ENCODE measurements around the gene CHCHD10.

CHCHD10 gene

DNA sequence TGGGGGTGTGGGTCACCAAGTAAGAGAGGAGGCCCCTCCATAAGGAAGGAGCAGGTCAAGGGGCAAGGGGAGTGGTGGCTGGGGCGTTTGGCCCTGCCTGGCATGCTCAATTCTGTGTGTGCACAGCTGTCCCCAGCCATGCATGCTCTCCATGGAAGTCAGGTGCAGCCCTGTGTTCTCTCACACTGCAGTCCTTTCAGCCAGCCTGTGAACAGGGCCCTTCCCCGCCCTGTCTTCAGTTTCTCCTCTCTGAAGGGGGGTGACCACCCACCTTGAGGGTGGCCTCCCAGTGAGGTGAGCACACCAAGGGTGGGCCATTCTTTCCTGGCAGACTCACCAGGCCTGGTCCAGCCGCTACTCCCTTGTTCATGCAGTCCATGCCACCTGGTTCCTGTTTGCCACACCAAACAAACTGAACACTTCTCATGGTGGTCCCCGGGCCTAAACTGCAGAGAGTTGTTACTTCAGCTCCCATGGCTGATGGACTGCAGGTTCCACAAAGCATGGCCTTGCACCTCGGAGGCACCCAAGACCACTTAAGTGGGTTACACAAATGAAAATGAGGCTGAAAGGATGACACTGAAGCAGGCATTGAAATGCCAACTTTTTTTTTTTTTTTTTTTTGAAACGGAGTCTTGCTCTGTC is 1.7 kb upstream of the CHCHD10 start:
- no peak for DNase-seq

DNA sequence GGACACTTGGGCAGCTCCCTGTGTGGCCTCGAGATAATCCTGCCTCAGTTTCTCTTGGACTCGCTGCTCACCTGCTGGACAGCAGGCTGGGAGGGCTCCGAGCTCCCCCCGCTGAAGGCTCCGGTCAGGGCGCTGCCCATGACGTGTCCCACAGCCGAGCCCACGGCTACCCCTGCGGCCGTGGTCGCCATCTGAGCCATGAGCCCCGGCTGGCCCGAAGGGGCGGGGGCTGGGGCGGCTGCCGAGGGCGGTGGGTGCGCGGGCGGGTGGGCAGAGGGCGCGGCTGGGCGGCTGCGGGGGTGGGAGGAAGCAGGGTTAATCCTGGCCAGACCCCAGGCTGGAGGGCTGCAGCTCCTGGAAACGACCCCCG is 484 bp downstream of the CHCHD10 start:
- DNase-seq = no peak

DNA sequence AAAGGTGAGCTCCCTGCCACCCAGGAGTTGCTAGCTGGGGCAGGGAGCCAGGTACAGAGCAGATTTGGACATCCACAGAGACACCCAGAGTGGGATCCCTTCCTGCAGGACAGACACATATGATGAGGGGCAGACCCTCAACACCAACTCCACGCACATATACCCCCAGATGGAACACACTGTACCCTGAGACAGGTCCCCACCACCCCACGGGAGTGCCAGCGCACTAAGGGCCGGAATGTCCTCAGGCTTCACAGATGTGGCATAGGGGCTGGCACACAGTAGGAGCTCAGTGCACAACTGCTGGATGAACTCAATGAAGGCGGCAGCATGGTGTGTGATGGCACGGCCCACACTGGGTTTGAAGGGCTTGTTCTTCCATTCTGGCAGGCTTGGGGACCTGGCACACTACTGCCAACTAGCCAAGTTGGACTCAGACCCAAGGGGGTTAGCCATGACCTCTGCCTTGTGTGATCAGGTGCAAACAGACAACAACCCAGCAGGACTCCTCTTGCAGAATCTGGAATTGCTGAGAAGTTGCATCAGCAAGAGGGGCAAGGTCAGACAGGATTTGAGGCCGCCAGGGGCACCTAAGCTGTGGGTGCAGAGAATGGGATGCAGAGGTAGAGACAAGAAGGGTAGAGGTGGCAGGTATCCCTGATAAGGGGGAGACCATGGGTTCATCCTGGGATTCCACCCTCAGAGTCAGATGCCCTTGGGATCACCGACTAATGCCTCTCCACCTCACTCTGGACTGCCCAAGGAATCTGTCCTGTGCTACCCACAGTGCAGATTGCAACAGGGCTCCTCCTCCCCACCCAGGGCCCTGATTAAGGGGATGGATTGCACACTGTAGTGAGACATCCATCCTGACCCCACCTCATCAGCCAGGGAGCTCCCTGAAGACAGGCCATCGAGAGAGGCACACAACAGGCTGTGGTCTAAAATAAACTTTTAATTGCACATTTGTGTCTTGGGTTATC is 2.6 kb downstream of the CHCHD10 start:
- no peak for DNase-seq

GRCh38 chr22:23763954-23764353 is 3.8 kb downstream of the CHCHD10 start:
- no peak for DNase-seq

DNA sequence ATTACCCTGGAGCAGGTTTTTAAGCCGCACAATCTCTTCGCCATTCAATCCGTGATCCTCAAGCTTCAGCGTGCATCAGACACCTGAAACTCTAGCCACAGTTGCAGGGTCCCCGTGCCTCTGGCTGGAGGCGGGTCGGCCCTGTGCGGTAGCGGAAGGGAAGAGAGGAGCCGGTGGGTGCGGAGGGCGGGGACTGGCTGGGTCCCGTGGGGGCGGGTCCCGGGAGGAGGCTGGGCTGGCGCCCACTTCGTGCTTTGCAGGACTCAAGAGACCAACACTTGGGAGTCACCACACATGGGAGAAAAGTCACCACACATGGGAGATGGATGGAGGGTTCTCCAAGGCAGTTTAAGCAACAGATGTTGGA is 4.2 kb downstream of the CHCHD10 start:
- DNase-seq = peak; percentile 22

- DNase-seq = no peak
These were observed 4.8 kb downstream of the CHCHD10 start, which contains the start of gene C22orf15 for GRCh38 chr22:23762842-23763578. TSS of gene C22orf15 (plus strand) at chr22:23762990. CDS start at chr22:23763307, 317 bp downstream.

DNA sequence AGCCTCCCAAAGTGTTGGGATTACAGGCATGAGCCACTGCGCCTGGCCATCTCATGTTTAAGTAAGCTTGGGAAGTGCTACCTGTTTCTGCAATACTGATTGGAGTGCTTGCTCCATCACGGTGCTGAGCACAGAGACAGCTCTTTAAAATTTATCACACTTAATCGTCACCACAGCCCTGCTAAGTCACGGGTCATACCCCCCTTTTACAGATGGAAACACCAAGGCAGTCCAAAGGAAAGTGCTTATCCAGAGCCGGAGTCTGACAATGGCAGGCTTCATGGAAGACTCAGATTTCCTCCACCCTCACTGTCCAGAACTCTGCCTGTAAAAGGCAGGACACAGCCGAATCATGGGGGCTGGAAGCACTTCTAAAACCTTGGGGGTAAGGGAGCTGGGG is 7.7 kb downstream of the CHCHD10 start:
- DNase-seq = no peak

DNA sequence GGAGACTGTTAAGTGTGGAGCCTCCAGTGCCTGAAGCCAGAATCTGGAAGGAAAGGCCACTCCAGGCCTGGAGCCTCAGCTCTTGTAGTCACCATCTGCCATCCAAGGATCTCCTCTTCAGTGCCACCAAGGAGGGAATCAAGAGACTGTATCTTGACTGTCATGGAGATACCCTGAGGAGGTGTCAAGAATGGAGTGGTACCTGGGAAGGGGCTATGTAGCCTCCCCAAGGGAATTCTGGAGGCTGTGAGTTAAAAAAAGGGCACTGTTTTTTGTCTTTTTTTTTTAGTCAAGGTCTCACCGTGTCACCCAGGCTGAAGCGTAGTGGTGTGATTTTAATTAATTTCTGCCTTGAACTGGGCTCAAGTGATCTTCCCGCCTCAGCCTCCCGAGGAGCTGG is 8.2 kb downstream of the CHCHD10 start:
- DNase-seq = no peak

GRCh38 chr22:23756891-23757290 is 10.9 kb downstream of the CHCHD10 start:
- no peak for DNase-seq

DNA sequence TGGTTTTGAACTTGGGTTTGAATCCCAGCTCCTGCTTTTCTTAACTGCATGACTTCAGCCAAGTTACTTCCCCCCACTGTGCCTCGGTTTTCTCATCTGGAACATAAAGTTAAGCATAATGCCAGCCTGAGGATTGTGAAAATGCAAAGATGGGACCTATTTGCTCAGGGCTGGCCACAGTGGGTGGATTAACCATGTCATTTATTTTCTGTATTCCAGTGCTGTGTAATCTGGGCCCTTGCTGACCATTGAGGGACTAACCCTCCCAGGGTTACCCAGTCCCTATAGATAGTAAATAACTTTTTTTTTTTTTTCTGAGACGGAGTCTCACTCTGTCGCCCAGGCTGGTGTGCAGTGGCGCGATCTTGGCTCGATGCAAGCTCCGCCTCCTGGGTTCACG is 12.1 kb downstream of the CHCHD10 start:
- no peak for DNase-seq

DNA sequence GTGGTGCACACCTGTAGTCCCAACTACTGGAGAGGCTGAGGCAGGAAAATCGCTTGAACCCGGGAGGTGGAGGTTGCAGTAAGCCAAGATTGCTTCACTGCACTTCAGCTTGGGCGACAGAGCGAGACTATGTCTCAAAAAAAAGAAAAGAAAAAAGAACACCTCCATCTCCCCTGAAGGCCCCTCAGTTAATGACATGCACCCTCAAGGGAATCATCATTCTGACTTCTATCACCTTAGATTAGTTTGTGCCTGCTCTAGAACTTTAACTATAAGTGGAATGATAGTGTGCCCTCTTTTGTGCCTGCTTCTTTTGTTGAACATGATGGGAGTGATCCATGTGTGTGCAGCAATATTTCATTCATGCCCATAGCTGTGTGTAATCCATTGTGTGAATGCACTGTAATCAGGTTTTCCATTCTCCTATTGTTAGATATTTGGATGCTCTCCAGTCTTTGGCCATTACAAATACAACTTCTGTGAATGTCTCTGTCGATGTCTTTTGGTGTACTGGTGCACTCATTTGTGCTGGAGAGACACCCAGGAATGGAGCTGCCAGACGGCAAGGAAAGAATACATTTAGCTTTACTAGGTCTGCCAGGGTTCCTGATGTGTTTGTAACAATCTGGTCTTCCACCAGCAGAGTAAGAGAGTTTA is 12.7 kb downstream of the CHCHD10 start:
- no peak for DNase-seq

DNA sequence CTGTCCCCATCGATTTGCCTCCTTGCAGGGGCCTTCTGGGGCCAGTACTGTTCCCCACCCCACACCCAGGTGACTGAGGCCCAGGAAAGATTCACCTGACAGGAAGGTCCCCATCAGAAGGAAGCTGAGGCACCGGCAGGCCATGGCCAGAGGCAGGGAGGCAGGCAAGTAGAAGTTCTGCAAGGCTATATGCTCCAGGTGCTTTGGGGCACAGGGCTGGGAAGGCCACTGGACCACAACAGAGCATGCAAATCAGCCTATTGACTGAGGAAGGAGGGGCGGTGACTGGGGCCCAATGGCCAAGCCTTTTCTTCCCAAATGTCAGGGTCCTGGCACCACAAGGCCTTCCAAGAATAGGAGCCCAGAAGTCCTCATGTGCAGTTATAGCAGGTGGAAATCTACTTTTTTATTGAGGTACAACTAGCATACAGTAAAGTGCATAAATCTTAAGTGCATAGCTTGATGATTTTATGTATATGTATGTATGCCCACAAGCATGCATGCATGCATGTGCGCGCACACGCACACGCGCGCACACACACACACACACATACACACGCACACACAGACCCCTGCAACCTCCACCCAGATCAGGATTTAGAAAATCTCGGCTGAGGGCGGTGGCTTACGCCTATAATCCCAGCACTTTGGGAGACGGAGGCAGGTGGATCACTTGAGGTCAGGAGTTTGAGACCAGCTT is 13.4 kb downstream of the CHCHD10 start, which contains the start of gene VPREB3:
VPREB3 (minus strand) TSS at position 206 of the 700 bp plus-strand sequence; CDS start at position 144, 62 bp downstream.
- DNase-seq = no peak

DNA sequence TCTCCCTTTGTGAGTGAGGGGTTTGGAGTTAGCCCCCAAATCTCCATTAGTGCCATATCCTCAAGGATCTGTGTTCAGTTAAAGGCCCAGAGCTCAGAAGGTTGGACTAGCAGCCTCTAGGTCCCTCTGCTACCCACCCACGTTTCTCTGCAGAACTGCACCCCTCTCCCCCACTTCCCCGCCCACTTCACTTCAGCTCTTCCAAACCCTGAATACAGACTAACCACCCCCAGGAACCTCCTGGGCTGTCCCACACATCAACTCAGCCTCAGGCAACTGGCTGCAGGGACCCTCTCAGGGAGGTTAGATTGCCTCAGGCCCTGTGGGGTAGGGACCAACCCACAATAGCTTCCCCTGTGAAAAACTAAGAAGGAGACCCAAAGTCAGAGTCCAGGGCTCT is 14.4 kb downstream of the CHCHD10 start:
- no peak for DNase-seq

GRCh38 chr22:23752750-23753149 is 15.0 kb downstream of the CHCHD10 start:
- DNase-seq = no peak

GRCh38 chr22:23752090-23752691 is 15.6 kb downstream of the CHCHD10 start:
- no peak for DNase-seq

- no peak for DNase-seq
These were observed 16.3 kb downstream of the CHCHD10 start for GRCh38 chr22:23751441-23751996.

GRCh38 chr22:23750714-23751440 is 16.9 kb downstream of the CHCHD10 start, which contains the start of gene ZNF70:
TSS of gene ZNF70 (minus strand) at chr22:23751112. CDS start at chr22:23745140, 5,972 bp downstream.
- DNase-seq = peak; percentile 77

DNA sequence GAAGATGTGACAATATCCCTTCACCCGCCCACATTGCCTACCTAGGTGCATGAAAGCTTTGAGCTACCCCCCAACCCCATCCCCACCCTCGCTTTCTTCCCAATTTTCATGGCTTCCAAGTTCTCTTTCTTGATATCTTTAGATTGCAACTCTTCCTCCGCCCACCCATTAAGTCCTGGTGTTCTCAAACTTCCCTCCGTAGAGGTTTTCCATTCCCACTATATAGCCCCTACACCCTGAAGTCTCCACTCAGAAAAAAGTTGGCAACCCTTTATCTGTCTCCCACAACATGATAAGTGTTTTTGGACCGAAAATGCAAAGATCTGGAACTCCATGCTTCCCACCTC is 17.4 kb downstream of the CHCHD10 start:
- DNase-seq = no peak

DNA sequence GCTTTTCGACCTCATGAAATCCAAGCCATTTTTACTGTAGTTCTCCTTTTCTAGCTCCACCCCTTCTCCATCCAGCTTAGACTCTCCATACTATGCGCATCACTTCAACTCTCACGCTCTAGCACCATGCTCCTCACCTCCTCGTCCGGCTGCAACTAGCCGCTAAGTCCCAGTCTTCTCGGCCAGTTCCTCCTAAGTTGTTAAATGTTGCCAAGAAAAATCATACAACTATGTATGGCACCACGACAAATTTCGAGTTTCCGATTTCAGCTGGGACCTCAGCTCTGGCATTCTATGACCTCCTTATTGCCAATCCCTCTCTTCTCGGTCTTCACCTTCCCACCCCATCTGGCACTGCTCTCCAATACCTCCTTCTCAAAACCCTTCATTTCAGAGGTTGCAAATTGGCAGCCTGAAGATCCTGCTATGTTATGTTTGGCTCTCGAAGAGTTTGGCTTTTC is 17.9 kb downstream of the CHCHD10 start:
- DNase-seq = no peak

DNA sequence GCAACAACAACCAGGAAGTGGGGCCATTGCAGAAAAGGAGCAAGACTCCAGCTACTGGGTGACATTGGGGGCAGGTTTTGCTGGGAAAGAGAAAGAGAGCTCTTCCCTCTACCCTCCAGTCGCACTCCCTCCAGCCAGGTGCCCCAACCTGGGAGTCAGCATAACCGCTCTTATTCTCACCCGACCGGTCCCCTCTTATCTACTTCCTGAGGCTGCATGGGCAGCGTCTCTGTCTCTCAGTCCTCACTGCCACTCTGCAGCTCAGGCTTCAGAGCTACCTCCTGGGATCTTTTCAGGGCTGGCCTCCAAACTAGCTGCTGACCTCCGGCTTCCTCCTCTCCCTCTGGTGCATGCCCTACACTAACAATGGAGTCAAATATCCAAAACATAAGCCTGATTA is 22.0 kb downstream of the CHCHD10 start:
- DNase-seq = no peak

- no peak for DNase-seq
These were observed 23.3 kb downstream of the CHCHD10 start for GRCh38 chr22:23744485-23744884.
